ENCODE measurements around the gene PTER. TPM values are rescaled to one million over a fixed set of nuclear protein-coding genes. Genes with fewer than 3 reads are reported as not detected.
A peak's percentile ranks its signal among the peaks of the same experiment; 100 is the strongest.

Gene PTER
- total RNA-seq, 1 donor from 2014 or later: 2.3 TPM

DNA sequence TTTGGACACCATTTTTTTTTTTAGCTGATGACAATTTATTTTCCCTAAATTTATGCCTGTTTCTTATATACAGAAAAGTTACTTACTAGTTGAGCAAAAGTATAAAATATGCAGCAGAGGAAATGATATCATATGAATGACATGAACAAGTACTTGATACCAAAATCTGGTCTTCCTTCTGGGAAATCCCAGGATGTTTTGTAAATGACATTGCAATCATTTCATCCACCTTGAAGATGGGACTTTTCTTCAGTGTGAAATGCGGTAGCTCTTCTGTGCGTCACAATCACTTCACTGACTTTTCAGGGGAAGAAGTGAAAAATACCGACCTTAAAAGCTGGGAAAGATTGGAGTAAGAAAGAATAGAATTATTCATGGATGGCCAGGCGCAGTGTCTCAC is 61.1 kb downstream of the PTER start:
- Mint-ChIP-seq H3K4me3 (ENCODE audit: unreplicated experiment) (no peak overlapping the region), H3K27me3 (ENCODE audit: unreplicated experiment) (no peaks in the 10 kb centered on the region), H3K9me3 (ENCODE audit: unreplicated experiment) (no peaks in the 10 kb centered on the region), H3K27ac (ENCODE audit: unreplicated experiment) (no peak overlapping the region), H3K4me1 (ENCODE audit: unreplicated experiment) (no peaks in the 10 kb centered on the region), H3K36me3 (ENCODE audit: low read depth, unreplicated experiment) (no peaks in the 10 kb centered on the region)
- DNase-seq (ENCODE audit: low spot score): no peak
- TF ChIP-seq, protein P1, sequence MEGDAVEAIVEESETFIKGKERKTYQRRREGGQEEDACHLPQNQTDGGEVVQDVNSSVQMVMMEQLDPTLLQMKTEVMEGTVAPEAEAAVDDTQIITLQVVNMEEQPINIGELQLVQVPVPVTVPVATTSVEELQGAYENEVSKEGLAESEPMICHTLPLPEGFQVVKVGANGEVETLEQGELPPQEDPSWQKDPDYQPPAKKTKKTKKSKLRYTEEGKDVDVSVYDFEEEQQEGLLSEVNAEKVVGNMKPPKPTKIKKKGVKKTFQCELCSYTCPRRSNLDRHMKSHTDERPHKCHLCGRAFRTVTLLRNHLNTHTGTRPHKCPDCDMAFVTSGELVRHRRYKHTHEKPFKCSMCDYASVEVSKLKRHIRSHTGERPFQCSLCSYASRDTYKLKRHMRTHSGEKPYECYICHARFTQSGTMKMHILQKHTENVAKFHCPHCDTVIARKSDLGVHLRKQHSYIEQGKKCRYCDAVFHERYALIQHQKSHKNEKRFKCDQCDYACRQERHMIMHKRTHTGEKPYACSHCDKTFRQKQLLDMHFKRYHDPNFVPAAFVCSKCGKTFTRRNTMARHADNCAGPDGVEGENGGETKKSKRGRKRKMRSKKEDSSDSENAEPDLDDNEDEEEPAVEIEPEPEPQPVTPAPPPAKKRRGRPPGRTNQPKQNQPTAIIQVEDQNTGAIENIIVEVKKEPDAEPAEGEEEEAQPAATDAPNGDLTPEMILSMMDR (IDR thresholded peaks at IDR 0.05; ENCODE audit: unreplicated experiment): no peak

DNA sequence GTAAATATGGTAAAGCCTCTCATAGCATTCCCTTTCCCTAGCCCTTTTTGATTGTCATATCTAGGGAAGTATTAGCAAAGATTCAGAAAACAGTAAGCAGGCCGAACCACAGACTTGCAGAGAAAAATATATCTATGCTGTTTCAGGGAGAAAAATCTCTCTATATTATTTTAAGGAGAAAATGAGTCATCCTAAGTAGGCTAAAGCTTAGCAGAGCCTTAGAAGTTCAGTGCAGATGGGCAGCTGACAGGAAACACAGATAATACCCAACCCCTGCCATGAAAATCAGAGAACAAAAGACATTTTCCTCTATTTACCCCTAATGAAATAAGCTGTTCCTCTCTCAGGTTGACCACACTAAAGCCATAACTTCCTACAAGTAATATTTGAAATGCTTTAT is 68.4 kb downstream of the PTER start:
- H3K9me3 Mint-ChIP-seq (ENCODE audit: unreplicated experiment): no peaks in the 10 kb centered on the region
- no peaks in the 10 kb centered on the region for H3K4me1 Mint-ChIP-seq (ENCODE audit: unreplicated experiment)
- H3K27me3 Mint-ChIP-seq (ENCODE audit: unreplicated experiment): no peaks in the 10 kb centered on the region
- H3K36me3 Mint-ChIP-seq (ENCODE audit: low read depth, unreplicated experiment): no peaks in the 10 kb centered on the region
- no peak for DNase-seq (ENCODE audit: low spot score)
- H3K4me3 Mint-ChIP-seq (ENCODE audit: unreplicated experiment): no peak overlapping the region
- H3K27ac Mint-ChIP-seq (ENCODE audit: unreplicated experiment): no peak overlapping the region
- TF ChIP-seq, protein P1 (IDR thresholded peaks at IDR 0.05; ENCODE audit: unreplicated experiment): no peak

DNA sequence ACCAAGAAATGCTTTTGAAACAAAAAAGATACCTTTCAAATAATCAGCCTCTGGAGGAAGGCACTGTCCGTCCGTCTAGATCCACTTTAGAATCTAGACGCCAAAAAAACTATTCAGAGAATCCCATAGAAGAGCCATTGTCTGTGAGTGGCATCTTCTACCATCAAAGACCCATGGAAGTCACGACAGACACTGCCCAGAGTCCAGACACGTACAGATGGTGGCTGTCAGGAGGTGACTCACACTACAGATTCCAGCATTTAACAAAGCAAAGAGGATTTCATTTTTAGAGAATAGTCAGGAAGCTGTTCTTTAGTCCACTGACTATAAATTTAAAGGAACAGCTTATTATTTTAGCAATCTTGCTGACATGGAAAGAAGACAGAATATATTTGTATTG is 73.2 kb downstream of the PTER start:
- H3K27ac Mint-ChIP-seq (ENCODE audit: unreplicated experiment): no peak overlapping the region
- H3K9me3 Mint-ChIP-seq (ENCODE audit: unreplicated experiment): no peaks in the 10 kb centered on the region
- no peaks in the 10 kb centered on the region for H3K36me3 Mint-ChIP-seq (ENCODE audit: low read depth, unreplicated experiment)
- TF ChIP-seq, protein P1 (IDR thresholded peaks at IDR 0.05; ENCODE audit: unreplicated experiment): no peak
- H3K4me3 Mint-ChIP-seq (ENCODE audit: unreplicated experiment): no peak overlapping the region
- H3K27me3 Mint-ChIP-seq (ENCODE audit: unreplicated experiment): no peaks in the 10 kb centered on the region
- no peak for DNase-seq (ENCODE audit: low spot score)
- no peaks in the 10 kb centered on the region for H3K4me1 Mint-ChIP-seq (ENCODE audit: unreplicated experiment)

DNA sequence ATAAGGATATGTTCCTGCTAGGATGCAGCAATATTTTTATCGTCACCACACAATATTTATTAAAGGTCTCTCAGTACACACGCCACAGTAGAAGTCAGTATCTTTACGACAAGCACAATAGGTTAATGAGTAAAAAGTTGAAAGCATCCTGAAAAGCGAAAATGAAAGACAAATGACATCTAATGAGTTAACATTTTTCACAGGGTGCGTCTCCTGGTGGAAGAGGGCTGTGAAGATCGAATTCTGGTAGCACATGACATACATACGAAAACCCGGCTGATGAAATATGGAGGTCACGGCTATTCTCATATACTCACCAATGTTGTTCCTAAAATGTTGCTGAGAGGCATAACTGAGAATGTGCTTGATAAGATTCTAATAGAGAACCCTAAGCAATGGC is 74.0 kb downstream of the PTER start:
- no peaks in the 10 kb centered on the region for H3K27me3 Mint-ChIP-seq (ENCODE audit: unreplicated experiment)
- H3K4me1 Mint-ChIP-seq (ENCODE audit: unreplicated experiment): no peaks in the 10 kb centered on the region
- H3K4me3 Mint-ChIP-seq (ENCODE audit: unreplicated experiment): no peak overlapping the region
- H3K9me3 Mint-ChIP-seq (ENCODE audit: unreplicated experiment): no peaks in the 10 kb centered on the region
- TF ChIP-seq, protein P1 (IDR thresholded peaks at IDR 0.05; ENCODE audit: unreplicated experiment): no peak
- no peak overlapping the region for H3K27ac Mint-ChIP-seq (ENCODE audit: unreplicated experiment)
- no peak for DNase-seq (ENCODE audit: low spot score)
- H3K36me3 Mint-ChIP-seq (ENCODE audit: low read depth, unreplicated experiment): no peaks in the 10 kb centered on the region

DNA sequence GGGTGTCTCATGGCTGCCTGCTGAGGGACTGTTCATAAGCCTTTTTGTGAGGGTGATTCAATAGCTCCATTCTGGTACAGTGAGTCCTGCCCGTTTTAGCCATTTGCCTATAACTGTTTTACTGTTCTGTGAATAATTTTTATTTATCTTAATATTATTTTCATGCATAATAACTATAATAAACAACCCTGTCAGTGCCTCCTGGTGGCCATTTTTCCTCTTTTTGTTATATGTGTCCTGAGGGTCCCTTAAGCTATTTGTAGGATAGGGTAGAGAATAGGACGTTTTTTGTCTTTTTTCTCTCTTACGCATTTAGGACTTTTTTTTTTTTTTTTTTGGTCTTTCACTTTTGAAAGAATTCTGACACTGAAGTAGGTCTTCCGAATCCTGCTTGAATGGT is 82.0 kb downstream of the PTER start:
- Mint-ChIP-seq H3K4me1 (ENCODE audit: unreplicated experiment) (peaks cover 7% of the 10 kb centered on the region), H3K27ac (ENCODE audit: unreplicated experiment) (no peak overlapping the region), H3K4me3 (ENCODE audit: unreplicated experiment) (no peak overlapping the region), H3K36me3 (ENCODE audit: low read depth, unreplicated experiment) (no peaks in the 10 kb centered on the region), H3K27me3 (ENCODE audit: unreplicated experiment) (peaks cover 11% of the 10 kb centered on the region), H3K9me3 (ENCODE audit: unreplicated experiment) (no peaks in the 10 kb centered on the region)
- no peak for DNase-seq (ENCODE audit: low spot score)
- TF ChIP-seq, protein P1 (IDR thresholded peaks at IDR 0.05; ENCODE audit: unreplicated experiment): peak; percentile 24
